Astrocyte (in vitro differentiated cells and primary cell): Measurements from ENCODE around the gene DPEP1. TPM values are rescaled to one million over a fixed set of nuclear protein-coding genes. Genes with fewer than 3 reads are reported as not detected.
A peak's percentile ranks its signal among the peaks of the same experiment; 100 is the strongest.

Experiments used
- DNase-seq: peaks from one replicate; pipeline ENCODE4 v3.0.0-alpha.2; 2010; ENCODE audit warnings: low read depth
- FAIRE-seq: peaks from 2 replicates; lab custom pipeline; 2011; peaks lifted over from hg19 to GRCh38; lab: Jason Lieb, UNC
- H2AFZ ChIP-seq: 2 replicates; pipeline ENCODE4 v1.6.0; 2012; ENCODE audit warnings: low read depth, low read length, inconsistent platforms
- H3K27ac ChIP-seq: 2 replicates; pipeline ENCODE4 v1.5.1; 2011; ENCODE audit warnings: low read depth, low read length, inconsistent platforms
- H3K27me3 ChIP-seq: 2 replicates; pipeline ENCODE4 v1.6.0; 2011; ENCODE audit warnings: low read length, inconsistent platforms; ENCODE audit not compliant: insufficient read depth
- H3K36me3 ChIP-seq: 2 replicates; pipeline ENCODE4 v1.5.1; 2011; ENCODE audit warnings: low read length, inconsistent platforms; ENCODE audit not compliant: insufficient read depth
- H3K4me1 ChIP-seq: 2 replicates; pipeline ENCODE4 v1.5.1; 2011; ENCODE audit warnings: low read length, inconsistent platforms; ENCODE audit not compliant: insufficient read depth
- H3K4me2 ChIP-seq: 2 replicates; pipeline ENCODE4 v1.6.0; 2012; ENCODE audit warnings: low read length, inconsistent platforms
- H3K4me3 ChIP-seq: 2 replicates; pipeline ENCODE4 v1.5.1; 2011; ENCODE audit warnings: low read depth, mild to moderate bottlenecking, low read length, inconsistent platforms; ENCODE audit not compliant: insufficient read depth
- H3K79me2 ChIP-seq: 2 replicates; pipeline ENCODE4 v1.6.0; 2012; ENCODE audit warnings: mild to moderate bottlenecking, low read length, inconsistent platforms; ENCODE audit not compliant: insufficient read depth
- H3K9ac ChIP-seq: 2 replicates; pipeline ENCODE4 v1.6.0; 2012; ENCODE audit warnings: mild to moderate bottlenecking, low read length, inconsistent platforms
- H3K9me3 ChIP-seq: 2 replicates; pipeline ENCODE4 v1.5.1; 2012; ENCODE audit warnings: low read depth, mild to moderate bottlenecking, low read length, inconsistent platforms; ENCODE audit not compliant: insufficient read depth
- H4K20me1 ChIP-seq: 2 replicates; pipeline ENCODE4 v1.6.0; 2012; ENCODE audit warnings: low read length, inconsistent platforms; ENCODE audit not compliant: insufficient read depth
- H3K27ac Mint-ChIP-seq: one replicate; pipeline ENCODE4 v1.8.0; 2021; ENCODE audit warnings: mild to moderate bottlenecking, mixed read lengths; ENCODE audit not compliant: unreplicated experiment
- H3K27me3 Mint-ChIP-seq: one replicate; pipeline ENCODE4 v1.8.0; 2021; ENCODE audit warnings: low read depth, mixed read lengths; ENCODE audit not compliant: unreplicated experiment
- H3K36me3 Mint-ChIP-seq: one replicate; pipeline ENCODE4 v1.8.0; 2021; ENCODE audit warnings: low read depth, mixed read lengths; ENCODE audit not compliant: unreplicated experiment
- H3K4me1 Mint-ChIP-seq: one replicate; pipeline ENCODE4 v1.8.0; 2021; ENCODE audit warnings: low read depth, mixed read lengths; ENCODE audit not compliant: unreplicated experiment
- H3K4me3 Mint-ChIP-seq: one replicate; pipeline ENCODE4 v1.8.0; 2021; ENCODE audit warnings: mild to moderate bottlenecking, moderate library complexity, mixed read lengths; ENCODE audit not compliant: unreplicated experiment
- H3K9me3 Mint-ChIP-seq: one replicate; pipeline ENCODE4 v1.8.0; 2021; ENCODE audit warnings: mild to moderate bottlenecking, mixed read lengths; ENCODE audit not compliant: unreplicated experiment
- EZH2 ChIP-seq: IDR thresholded peaks from 2 replicates; pipeline ENCODE4 v1.6.1; 2012; ENCODE audit warnings: mild to moderate bottlenecking, low read length, inconsistent platforms; ENCODE audit not compliant: insufficient read depth
- total RNA-seq: library from RNA; stranded (reverse); gene quantifications from 2 replicates; pipeline ENCODE4 v1.2.1, GENCODE V29; 2021
- TF ChIP-seq, protein P1 (sequence below): IDR thresholded peaks from 2 replicates; pipeline ENCODE4 v1.5.1; 2011; ENCODE audit warnings: low read depth, mild to moderate bottlenecking, inconsistent platforms, low read length, moderate library complexity; ENCODE audit not compliant: insufficient read depth

The DPEP1 gene
- total RNA-seq, 1 donor from 2014 or later = 0.11 TPM

DNA sequence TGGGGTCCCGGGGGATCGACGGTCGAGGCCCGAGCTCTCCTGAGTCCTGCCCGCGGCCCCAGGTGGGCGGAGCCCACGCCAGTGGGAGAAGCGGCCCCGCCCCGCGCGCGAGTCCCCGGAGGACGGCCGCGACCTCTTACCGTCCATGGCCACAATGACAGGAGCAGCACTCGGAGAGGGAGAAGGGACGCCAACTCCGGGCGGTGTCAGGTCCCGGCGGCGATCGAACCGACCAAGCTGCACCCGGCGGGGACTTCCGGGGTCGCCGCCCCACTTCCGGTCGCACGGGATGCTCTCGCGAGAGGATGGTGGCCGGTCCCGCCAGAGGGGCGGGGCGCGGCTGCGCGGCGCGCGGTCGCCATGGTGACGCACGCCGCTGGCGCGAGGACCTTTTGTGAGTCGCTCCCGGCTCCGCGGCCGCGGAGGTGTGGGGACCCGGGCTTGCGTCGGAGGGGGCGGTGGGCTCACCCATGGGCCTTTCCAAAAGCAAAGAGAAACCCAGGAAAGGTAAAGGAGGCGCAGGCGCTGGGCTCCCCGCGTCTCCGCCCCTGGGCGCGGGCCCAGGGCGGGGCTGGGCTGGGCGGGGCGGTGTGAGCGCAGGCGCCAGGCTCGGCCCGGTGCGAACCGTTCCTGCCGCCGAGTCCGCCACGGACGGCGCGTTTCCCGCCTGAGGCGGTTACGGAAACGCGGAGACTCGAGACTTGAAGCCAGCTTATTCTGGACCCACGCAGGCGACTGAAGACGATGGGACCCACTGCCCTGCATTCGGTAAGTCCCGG is 44.2 kb downstream of the DPEP1 start, which contains the start of the genes CHMP1A and SPATA33:
Gene CHMP1A (minus strand): TSS at position 267 of the 779 bp plus-strand sequence. CDS start 120 bp downstream, at position 147.
Gene SPATA33 (plus strand): TSS at position 395 of the 779 bp plus-strand sequence. CDS start 76 bp downstream, at position 471.
- no peak for FAIRE-seq
- H3K4me2 ChIP-seq = peak within 1 kb of the TSS; percentile 86
- H3K4me3 Mint-ChIP-seq = peak within 1 kb of the TSS; percentile 92
- no peaks in the 10 kb centered on the region for H3K27me3 Mint-ChIP-seq
- peaks cover 12% of the 10 kb centered on the region for H3K4me1 ChIP-seq
- no peaks in the 10 kb centered on the region for H3K27me3 ChIP-seq
- H3K79me2 ChIP-seq = peaks cover 73% of the 10 kb centered on the region
- peaks cover 16% of the 10 kb centered on the region for H3K36me3 Mint-ChIP-seq
- H3K36me3 ChIP-seq = no peaks in the 10 kb centered on the region
- peak within 1 kb of the TSS; percentile 98 for H3K9ac ChIP-seq
- DNase-seq = peak; percentile 54
- peaks cover 35% of the 10 kb centered on the region for H4K20me1 ChIP-seq
- peaks cover 9% of the 10 kb centered on the region for H3K4me1 Mint-ChIP-seq
- no peaks in the 10 kb centered on the region for H3K9me3 ChIP-seq
- peaks cover 4% of the 10 kb centered on the region for H3K9me3 Mint-ChIP-seq
- peak within 1 kb of the TSS; percentile 72 for H3K27ac ChIP-seq
- peak within 1 kb of the TSS; percentile 78 for H3K27ac Mint-ChIP-seq
- H3K4me3 ChIP-seq = peak within 1 kb of the TSS; percentile 81
- H2AFZ ChIP-seq = peak within 1 kb of the TSS; percentile 78
- TF ChIP-seq EZH2 = no peak
- TF ChIP-seq, protein P1, sequence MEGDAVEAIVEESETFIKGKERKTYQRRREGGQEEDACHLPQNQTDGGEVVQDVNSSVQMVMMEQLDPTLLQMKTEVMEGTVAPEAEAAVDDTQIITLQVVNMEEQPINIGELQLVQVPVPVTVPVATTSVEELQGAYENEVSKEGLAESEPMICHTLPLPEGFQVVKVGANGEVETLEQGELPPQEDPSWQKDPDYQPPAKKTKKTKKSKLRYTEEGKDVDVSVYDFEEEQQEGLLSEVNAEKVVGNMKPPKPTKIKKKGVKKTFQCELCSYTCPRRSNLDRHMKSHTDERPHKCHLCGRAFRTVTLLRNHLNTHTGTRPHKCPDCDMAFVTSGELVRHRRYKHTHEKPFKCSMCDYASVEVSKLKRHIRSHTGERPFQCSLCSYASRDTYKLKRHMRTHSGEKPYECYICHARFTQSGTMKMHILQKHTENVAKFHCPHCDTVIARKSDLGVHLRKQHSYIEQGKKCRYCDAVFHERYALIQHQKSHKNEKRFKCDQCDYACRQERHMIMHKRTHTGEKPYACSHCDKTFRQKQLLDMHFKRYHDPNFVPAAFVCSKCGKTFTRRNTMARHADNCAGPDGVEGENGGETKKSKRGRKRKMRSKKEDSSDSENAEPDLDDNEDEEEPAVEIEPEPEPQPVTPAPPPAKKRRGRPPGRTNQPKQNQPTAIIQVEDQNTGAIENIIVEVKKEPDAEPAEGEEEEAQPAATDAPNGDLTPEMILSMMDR = no peak

DNA sequence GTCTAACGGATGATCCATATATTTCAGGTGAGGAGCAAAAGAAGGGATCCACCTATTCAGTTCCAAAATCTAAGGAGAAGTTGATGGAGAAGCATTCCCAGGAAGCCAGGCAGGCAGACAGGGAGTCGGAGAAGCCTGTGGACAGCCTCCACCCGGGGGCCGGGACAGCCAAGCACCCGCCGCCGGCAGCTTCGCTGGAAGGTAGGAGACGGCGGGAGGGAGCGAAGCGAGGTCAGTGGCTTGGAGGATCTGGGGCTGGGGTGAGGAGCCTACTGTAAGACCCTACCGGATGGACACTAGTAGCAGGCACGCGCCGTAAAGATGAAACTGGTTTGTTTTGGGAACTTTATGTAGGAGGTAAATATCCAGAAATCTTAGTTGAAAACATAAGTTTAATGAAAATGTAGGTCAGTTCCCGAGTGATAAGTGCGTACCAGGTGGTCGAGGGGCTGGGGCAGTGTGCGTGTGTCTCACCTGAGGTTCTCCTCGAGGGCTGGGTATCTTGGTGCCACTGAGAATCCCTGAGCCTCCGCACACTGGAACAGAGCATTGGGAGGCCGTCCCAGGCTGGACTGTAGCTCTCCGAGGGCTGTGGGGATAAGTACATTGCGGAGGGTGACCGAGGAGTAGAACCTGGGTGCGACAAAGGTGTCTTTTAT is 44.9 kb downstream of the DPEP1 start:
- TF ChIP-seq, protein P1 = no peak
- no peak for TF ChIP-seq EZH2
- no peak for FAIRE-seq
- Histone ChIP-seq H3K4me1 (peaks cover 12% of the 10 kb centered on the region), H3K79me2 (peaks cover 71% of the 10 kb centered on the region), H4K20me1 (peaks cover 33% of the 10 kb centered on the region), H3K9ac (peak overlapping the region; percentile 98), H2AFZ (peak overlapping the region; percentile 78), H3K4me3 (peak overlapping the region; percentile 81), H3K9me3 (no peaks in the 10 kb centered on the region), H3K27ac (peak overlapping the region; percentile 72), H3K27me3 (no peaks in the 10 kb centered on the region), H3K4me2 (peak overlapping the region; percentile 86), H3K36me3 (peaks cover under 1% of the 10 kb centered on the region)
- Mint-ChIP-seq H3K27ac (peak overlapping the region; percentile 78), H3K9me3 (peaks cover 4% of the 10 kb centered on the region), H3K4me1 (peaks cover 9% of the 10 kb centered on the region), H3K27me3 (no peaks in the 10 kb centered on the region), H3K36me3 (peaks cover 16% of the 10 kb centered on the region), H3K4me3 (peak overlapping the region; percentile 92)
- no peak for DNase-seq
